HG02970 (cell line): ENCODE measurements around the gene CCT5.
"Not testable (repeated sequence)": the region's sequence is repeated elsewhere in the genome, so short reads cannot be mapped to it uniquely, and the experiment has no call there.

Experiments
- ATAC-seq: cut with Tn5 transposase; IDR thresholded peaks from one replicate; pipeline ENCODE4 v1.9.1; 2021; ENCODE audit warnings: mild to moderate bottlenecking, moderate library complexity, moderate number of reproducible peaks; ENCODE audit not compliant: unreplicated experiment, low FRiP score

The CCT5 gene

DNA sequence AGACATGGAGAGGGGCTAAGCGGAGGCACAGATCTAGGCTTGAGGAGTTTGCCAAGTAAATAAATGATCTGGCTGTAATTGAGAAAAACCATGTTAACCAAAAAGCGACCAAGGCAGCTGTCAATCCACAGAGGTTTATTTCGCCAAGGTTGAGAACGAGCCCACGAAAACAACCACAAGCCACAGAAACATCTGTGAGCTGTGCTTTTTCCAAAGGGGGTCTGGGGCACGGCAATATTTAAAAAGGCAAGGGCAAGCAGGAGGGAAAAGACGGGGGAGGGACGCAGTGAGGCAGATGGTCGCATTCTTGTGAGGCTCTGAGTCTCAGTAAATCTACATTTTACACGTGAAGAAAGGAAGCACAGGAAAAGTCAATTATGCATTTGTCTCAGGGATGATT, 25.4 kb downstream of the CCT5 start:
- ATAC-seq = no peak

DNA sequence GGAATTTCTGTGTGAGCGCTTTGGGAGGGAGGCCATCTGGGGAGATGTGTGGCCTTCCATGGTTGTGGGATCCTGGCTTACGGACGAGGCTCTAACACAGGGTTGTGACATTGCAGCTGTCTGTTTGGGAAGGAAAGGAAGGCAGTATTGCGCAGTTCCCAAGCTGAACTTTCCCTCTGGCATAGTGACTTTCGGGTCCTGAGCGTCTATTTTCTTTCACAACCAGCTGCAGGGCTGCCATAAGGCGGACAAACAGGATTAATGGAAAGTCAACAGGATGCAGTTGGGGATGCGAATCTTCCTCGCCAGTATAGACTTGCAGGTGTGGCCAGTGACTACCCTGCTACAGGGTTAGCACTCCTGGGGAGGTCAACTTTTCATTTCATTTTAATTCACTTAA, 25.9 kb downstream of the CCT5 start:
- ATAC-seq = no peak

DNA sequence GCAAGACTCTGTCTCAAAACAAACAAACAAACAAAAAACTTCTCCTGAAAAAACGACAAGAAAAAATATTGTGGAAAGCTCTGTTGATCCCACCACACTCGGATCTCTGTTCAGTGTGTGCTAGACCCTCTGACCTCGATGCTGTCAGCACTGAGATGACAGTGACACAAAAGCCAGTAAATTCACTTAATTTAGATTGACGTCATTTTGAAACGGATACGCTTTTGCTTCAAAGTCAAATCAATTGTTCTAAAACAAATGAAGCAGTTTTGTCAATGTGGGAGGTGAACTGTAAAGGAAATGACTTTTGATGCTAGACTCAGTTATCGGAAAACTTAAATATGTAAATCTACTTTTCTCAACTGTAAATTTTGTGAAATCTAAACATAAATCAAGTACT, 26.6 kb downstream of the CCT5 start:
- ATAC-seq = no peak

DNA sequence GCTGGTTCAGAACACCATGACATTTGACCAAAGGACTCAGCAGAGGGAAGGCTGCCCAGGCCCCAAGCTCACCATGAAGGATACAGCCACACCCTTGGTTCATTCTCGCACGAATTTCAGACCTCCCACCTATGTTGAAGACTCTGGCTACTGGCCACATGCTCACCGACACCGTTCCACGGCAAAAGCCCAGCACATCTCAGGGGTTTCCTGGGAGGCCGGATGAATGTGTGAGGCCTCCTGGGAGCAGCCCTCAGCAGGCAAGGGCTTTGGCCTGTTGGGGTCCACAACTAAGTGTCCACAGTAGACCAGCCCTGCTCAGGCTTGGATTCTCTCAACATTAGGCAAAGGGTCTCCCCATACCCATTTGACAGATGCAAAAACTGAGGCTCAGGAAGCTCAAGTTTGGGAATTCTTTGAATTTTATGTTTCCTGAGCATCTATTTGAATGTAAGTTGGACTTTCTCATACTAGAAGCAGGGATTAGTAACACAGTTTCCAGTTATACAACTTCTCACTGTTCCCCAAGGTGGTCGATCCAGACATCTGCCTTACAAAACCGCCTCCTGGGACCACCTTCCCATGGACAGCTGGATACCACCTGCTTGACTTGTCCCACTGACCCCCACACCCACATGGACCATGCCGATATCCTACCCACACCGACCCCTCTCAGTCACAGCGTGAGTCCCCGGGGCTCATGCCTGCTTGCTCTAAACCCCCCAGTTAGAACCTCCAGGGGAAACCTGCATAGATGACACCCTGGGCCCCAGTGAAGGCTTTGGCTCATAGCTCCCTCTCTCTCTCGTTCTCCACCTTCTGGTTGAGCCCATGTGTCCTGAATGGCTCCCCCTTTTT, 27.9 kb downstream of the CCT5 start:
- no peak for ATAC-seq

DNA sequence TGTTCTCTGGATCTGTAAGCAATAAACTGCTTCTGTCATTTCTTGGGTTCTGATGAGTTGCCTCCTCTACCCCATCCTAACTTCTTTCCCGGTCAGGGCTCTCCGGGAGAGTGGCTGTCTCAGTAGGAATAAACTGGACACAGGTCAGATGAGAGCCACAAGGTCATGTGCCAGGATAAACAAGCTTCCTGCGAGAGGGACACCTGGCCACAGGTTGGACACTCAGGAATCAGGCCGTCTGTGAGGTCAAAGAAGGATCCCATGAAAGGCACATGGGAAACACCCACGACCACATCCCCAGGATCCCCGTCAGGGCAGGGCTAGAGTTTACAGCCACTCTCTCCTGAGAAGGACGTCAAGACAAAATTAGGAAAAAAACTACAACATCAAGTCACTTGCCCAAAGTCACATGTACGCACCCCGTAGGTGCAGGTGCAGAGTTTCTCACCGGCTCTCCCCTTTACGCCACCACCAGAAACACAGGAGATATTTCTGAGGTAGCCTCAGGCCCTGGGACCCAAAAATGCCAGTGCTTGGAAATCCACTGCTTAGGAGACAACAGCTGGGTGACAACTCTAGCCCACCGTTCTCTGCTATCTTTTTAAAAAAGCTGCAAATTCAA, 28.7 kb downstream of the CCT5 start:
- ATAC-seq = no peak

DNA sequence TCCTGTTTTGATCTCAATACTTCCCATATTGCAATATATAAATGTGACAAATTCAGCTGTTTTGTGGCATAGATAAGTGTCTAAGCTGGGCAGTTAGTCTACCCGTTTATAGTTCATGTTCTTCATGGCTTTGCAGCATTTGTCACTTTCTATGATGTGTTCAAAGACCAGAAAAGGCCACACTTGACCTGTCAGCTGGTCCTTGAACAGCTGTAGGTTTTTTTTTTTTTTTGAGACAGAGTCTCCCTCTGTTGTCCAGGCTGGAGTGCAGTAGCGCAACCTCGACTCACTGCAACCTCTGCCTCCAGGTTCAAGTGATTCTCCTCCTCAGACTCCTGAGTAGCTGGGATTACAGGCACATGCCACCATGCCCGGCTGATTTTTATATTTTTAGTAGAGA, 29.2 kb downstream of the CCT5 start:
- ATAC-seq = no peak

DNA sequence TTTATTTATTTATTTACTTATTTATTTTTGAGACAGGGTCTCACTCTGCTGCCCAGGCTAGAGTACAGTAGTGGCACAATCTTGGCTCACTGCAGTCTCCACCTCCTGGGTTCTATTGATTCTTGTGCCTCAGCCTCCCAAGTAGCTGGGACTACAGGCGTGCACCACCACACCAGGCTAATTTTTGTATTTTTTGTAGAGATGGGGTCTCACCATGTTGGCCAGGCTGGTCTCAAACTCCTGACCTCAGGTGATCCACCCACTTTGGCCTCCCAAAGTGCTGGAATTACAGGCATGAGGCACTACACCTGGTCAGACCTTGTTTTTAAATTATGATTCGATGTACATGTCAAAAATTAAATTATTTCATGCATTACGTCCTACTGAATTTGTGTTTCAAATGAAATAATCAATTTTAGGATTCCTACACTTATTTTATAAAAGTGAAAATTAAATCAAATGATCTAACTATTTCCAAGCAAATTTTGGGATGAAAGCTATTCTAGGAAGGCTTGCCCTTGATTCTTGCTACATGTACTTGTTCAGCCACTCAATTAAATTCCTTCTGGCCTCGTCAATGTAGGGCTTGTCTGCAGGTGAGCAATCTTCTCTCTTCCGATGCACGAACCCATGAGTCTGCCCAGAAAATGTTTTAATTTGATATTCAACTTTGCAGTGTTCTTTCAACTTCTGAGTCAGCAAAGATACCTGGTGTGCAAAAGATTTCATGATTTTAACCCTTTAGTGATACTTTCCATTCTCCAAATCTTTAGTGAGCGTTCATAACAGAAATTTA, 30.0 kb downstream of the CCT5 start:
- ATAC-seq = no peak

DNA sequence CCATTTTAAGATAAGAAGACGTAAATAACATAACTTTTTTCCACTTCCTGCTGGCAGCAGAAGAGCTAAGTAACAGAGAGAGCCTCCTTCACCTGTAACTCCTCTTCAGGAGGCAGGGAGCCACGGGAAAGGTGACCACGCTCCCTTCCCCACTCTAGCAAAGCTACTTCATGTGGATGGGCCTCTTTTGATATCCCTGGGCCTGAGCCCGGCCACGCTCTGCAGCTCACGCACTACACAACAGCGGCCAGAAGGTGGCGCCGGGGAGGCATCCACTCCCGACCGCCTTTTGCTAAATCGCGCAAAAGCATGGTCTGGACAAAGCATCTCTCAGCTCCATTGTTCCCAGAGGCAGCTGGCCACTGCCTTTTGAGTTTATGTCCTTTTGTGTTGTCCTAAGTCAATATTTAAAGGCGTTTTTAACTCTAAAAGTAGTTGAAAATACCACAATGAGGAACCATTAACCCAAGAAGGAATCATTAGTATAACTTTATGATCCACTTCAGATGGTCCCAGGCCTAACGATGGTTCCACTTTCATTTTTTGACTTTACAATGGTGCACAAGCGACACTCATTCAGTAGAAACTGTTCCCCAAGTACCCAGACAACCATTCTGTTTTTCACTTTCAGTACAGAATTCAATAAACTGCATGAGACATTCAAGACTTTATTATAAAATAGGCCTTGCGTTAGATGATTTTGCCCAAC, 34.0 kb downstream of the CCT5 start:
- ATAC-seq = peak; percentile 87

DNA sequence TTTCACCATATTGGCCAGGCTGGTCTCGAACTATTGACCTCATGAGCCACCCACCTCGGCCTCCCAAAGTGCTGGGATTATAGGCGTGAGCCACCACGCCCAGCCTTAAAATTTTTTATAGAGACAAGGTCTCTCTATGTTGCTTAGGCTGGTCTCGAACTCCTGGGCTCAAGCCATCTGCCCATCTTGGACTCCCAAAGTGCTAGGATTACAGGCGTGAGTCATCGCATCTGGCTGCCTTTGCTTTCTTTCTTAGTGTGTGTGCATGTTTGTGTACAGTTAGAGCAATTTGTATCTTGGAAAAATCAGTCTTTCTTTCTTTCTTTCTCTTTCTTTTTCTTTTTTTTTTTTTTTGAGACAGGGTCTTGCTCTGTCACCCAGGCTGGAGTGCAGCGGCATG, 35.3 kb downstream of the CCT5 start:
- not testable (repeated sequence) for ATAC-seq

DNA sequence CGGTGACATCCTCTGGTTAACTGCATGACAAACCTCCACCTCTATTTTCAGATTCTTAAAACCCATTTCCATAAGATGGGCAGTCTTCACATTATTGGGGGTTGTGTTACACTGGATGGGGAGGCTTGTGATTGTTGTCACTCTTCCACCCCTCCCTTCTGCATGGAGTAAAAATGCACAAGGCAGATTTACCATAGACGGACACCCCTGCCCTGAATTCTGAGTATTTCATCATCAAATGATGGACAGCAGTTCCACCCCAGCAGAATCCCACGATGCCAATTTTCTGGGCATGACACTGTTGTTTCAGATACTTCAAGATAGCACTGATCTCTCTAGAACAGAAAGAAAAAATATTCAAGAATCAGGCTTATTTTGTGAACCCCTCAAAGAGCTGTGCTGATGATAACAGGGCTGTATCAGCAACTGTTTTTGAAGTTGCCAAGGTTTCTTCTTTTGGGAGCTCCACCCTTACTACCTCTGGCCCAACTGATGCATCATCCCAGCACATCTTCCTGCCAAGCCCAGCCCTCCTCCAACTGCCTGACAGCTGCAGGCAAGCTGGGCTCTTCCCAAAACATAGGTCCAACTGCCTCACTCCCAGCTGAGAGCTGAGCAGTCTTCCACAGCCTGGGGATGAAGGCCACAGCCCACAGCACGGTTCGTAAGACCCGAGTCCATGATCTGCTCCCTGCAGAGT, 36.2 kb downstream of the CCT5 start:
- no peak for ATAC-seq

DNA sequence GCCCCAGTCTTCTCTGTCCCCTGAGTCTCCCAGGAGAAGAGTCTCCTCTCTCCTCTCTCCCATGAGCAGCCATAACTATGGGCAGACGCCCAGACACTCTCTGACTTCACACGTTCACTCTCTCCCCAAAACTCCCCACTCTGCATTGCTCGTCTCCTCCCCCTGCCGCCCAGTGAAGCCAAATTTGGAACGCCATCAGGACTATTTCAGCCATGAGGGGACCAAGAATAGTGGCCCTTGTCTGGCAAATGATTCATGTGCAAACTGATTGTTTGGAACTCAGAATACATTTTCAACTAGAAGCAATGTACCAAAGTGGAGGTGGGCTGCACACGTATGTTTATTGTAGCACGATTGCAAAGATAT, 36.8 kb downstream of the CCT5 start:
- ATAC-seq = no peak

DNA sequence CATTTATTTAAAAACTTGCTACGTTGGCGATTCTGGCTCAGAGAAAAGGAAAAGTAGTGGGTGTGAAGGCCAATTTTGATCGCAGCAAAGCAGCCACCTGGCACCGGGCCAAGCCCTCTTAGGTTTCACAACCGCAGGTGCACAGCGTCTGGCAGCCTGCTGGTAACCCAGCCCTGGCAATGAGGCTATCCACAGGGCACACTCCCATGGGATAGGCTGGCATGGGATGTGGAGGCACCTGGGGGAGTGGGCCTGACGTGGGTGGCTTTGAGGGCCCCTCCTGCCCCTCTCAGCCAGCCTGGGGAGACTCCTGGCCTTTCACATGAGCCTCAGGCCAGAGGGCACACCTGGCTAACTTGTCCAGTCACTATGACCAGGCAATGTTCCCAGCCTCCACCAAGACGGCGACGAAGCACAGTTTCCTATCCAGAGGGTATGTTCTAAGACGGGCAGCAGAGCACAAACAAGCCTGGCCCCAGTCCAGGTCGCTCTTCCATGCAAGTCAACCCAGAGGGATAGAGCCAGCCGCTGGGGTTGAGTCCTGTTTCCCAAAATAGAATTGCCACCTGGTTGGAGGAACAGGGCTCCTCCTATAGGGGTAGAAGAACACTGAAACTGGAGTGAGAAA, 38.6 kb downstream of the CCT5 start:
- no peak for ATAC-seq

DNA sequence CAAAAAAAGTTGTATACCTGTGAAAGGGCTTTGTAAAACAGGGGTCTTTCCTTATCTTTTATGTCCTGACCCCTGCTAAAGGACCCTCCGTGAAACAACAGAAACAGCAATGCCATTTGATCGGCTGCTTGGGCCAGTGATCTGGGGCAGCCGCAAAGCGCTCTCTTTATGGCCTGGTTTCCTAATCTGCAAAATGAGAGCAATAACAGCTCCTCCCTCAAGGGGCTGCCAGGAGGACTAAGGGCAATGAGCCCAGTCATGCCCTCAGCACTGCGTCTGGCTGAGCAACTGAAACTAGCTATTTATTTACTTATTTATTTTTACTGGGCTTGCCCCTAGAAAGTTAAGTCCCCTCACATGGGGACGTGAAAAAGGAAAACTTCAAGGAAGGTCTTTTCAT, 39.3 kb downstream of the CCT5 start:
- no peak for ATAC-seq

DNA sequence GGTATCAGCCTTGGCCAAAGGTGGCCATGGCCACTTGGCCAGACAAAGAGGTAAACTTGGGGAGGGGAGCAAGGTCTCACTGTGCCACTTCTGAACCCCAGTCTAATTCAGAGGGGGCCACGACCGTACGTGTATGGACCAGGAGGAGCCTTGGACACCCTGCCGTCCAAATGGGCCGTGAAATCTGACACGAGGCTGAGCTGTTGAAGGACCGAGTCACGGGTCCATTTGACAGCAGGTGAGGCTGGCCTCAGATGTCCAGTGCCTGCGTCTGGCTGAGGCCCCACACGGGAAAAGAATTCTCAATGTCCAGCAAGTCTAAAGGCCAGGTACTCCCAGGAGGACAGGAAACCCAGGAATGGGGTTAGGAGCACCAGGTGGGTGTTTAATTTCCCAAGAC, 39.9 kb downstream of the CCT5 start:
- ATAC-seq = no peak

DNA sequence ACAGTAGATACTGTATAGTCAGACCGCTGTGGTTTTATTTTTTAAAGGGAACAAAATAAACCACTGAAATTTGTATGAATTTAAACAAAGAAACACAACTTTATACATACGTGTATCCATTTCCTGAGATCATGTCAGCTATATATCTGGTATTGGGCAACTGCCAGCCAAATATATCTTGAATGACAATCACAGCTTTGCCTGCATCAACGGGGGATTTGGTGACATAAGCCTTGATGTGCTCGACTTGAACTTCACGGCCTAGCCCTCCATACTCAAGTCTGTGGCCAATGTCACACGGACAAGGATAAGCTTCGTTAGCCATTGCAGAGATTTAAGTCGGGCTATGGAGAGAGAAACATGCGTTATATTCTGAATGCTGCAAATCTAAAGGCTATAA, 40.4 kb downstream of the CCT5 start:
- ATAC-seq = no peak

DNA sequence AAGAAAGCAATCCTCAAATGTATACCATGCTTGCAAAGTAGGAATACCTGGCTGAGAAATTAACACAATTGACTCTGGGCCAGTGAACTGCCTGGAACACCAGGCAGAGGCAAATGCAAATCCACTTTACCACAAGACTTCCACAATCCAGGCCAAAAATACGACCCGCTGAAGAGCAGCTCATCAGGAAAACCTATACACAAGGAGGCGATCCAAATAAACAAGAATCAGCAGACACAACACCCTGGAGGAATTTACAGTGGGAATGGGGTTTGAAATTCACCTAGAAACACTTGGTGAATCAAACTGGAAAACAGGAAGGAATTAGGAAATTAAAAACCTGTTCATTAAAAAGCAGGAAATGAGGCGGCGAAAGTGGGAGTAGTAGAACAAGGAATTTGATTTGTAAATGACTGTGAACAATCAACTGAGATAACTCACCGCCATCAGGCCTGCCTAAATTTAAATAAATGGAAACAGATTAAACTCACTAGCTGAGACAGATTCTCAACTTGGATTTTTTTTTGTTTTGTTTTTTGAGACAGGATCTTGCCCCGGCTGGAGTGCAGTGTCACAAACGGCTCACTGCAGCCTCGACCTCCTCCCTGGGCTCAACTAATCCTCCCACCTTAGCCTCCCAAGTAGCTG, 41.7 kb downstream of the CCT5 start:
- ATAC-seq = no peak

DNA sequence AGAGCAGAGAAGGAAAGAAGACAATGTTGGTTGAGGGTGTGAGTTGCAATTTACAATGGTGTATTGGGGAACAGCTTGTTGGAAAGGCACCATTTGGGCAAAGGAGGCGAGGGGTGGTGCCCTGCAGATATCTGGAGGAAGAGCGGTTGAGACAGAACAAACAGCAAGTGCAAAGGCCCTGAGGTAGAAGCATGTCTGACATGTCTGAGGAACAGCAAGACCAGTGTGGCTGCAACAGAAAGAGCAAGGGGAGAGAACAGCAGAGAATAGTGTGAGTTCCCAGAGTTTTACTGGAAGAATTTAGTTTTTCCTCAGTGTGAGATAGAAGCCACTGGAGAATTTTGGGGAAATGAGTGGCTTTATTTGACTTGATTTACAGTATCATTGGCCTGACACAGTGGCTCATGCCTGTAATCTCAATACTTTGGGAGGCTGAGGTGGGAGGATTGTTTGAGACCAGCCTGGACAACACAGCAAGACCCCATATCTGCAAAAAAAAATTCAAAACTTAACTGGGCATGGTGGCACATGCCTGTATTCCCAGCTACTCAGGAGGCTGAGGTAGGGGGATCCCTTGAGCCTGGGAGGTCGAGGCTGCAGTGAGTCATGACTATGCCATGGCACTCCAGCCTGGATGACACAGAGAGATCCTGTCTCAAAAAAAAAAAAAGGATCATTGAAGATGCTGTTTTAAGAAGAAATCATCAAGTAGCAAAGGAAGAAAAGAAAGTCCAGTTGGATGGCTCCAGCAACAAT, 44.0 kb downstream of the CCT5 start:
- no peak for ATAC-seq

DNA sequence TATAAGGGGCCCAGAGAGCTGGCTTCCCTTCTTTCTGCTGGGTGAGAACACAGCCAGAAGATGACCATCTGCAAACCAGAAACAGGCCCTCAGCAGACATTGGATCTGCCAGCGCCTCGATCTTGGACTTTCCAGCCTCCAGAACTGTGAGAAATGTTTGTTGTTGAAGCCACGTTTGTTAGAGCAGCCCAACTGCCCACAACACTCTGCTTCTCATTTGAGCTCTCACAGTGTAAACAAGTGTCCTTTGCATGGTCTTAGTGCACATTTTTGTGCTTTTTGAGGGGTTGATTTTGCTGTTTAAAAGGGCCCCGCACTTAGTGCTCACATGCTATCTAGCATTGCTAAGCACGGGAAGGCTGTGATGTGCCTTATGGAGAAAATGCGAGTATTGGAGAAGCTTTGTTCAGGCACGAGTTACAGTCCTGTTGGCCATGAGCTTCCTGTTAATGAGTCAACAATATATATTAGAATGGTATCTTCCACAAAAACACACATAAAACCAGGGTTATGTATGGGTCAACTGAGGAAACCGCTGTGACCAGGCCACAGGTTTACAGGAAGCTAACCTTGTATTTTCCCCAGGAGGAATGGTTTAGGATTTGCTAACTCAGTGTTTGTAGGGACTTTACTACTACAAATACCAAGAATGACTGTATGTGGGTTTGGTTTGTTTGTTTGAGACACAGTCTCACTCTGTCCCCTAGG, 45.7 kb downstream of the CCT5 start:
- no peak for ATAC-seq
